Measurements from ENCODE around the gene LRSAM1.

The LRSAM1 gene

GRCh38 chr9:127514468-127514867, 63.2 kb downstream of the LRSAM1 start:
- H3K27ac ChIP-seq, result no peak overlapping the region
- no peaks in the 10 kb centered on the region for H3K9me3 ChIP-seq
- TF ChIP-seq CTCF (IDR thresholded peaks at IDR 0.05), result no peak
- no peak overlapping the region for H3K4me3 ChIP-seq (ENCODE audit: low read depth in 1 of 2, low read length in 1 of 2)
- H3K4me1 ChIP-seq (ENCODE audit: control insufficient read depth in 1 of 2, insufficient read depth in 1 of 2, low read depth in 1 of 2, low read length in 1 of 2), result peaks cover 0 to 3% of the 10 kb centered on the region in 2 experiments
- H3K27me3 ChIP-seq, result peaks cover 13% of the 10 kb centered on the region
- no peaks in the 10 kb centered on the region for H3K36me3 ChIP-seq

- Histone ChIP-seq H3K4me3 (ENCODE audit: low read depth in 1 of 2, low read length in 1 of 2) (no peak overlapping the region), H3K9me3 (no peaks in the 10 kb centered on the region), H3K36me3 (no peaks in the 10 kb centered on the region), H3K4me1 (ENCODE audit: control insufficient read depth in 1 of 2, insufficient read depth in 1 of 2, low read depth in 1 of 2, low read length in 1 of 2) (peaks cover 0 to 3% of the 10 kb centered on the region in 2 experiments), H3K27ac (no peak overlapping the region), H3K27me3 (peaks cover 17% of the 10 kb centered on the region)
- TF ChIP-seq CTCF (IDR thresholded peaks at IDR 0.05), result no peak
Observed at GRCh38 chr9:127516835-127517607, 65.7 kb downstream of the LRSAM1 start.

GRCh38 chr9:127517620-127518019, 66.3 kb downstream of the LRSAM1 start:
- no peak overlapping the region for H3K4me3 ChIP-seq (ENCODE audit: low read depth in 1 of 2, low read length in 1 of 2)
- no peak for TF ChIP-seq CTCF (IDR thresholded peaks at IDR 0.05)
- H3K9me3 ChIP-seq, result no peaks in the 10 kb centered on the region
- H3K4me1 ChIP-seq (ENCODE audit: control insufficient read depth in 1 of 2, insufficient read depth in 1 of 2, low read depth in 1 of 2, low read length in 1 of 2), result peaks cover 0 to 3% of the 10 kb centered on the region in 2 experiments
- no peaks in the 10 kb centered on the region for H3K36me3 ChIP-seq
- H3K27me3 ChIP-seq, result peaks cover 17% of the 10 kb centered on the region
- H3K27ac ChIP-seq, result no peak overlapping the region

- Histone ChIP-seq H3K27ac (no peak overlapping the region), H3K27me3 (peaks cover 17% of the 10 kb centered on the region), H3K9me3 (peaks cover 2% of the 10 kb centered on the region), H3K36me3 (no peaks in the 10 kb centered on the region), H3K4me3 (ENCODE audit: low read depth in 1 of 2, low read length in 1 of 2) (no peak overlapping the region), H3K4me1 (ENCODE audit: control insufficient read depth in 1 of 2, insufficient read depth in 1 of 2, low read depth in 1 of 2, low read length in 1 of 2) (peaks cover 0 to 3% of the 10 kb centered on the region in 2 experiments)
- no peak for TF ChIP-seq CTCF (IDR thresholded peaks at IDR 0.05)
Observed at GRCh38 chr9:127518091-127518856, 67.0 kb downstream of the LRSAM1 start.

GRCh38 chr9:127519301-127520166, 68.2 kb downstream of the LRSAM1 start:
- Histone ChIP-seq H3K4me1 (ENCODE audit: control insufficient read depth in 1 of 2, insufficient read depth in 1 of 2, low read depth in 1 of 2, low read length in 1 of 2) (peaks cover 0 to 3% of the 10 kb centered on the region in 2 experiments), H3K36me3 (no peaks in the 10 kb centered on the region), H3K4me3 (ENCODE audit: low read depth in 1 of 2, low read length in 1 of 2) (no peak overlapping the region), H3K27me3 (peaks cover 17% of the 10 kb centered on the region), H3K9me3 (peaks cover 9% of the 10 kb centered on the region), H3K27ac (no peak overlapping the region)
- no peak for TF ChIP-seq CTCF (IDR thresholded peaks at IDR 0.05)

All from neutrophil (primary cell).